GM12878 (cell line): ENCODE results near the gene CDH4. TPM values are rescaled to one million over a fixed set of nuclear protein-coding genes. Genes with fewer than 3 reads are reported as not detected.

Experiments
- ATAC-seq: fragments of 200-7000 bp; cut with Tn5 transposase; 3 replicates; pipeline ENCODE4 v1.9.1; 2020; ENCODE audit warnings: mild to moderate bottlenecking, moderate library complexity
- BruUV-seq: library from RNA; stranded (reverse); fragments of 400-500 nt; replicated peaks from 2 replicates; lab custom pipeline; 2021; lab: Mats Ljungman, UMichigan
- CTCF ChIA-PET: fragments of 300-600 bp; sonication (Branson Sonifier 250); formaldehyde crosslinking; extraction: SDS; loops from one replicate; lab custom pipeline; 2021; ENCODE audit warnings: inconsistent platforms; lab: Yijun Ruan, JAX
- POLR2A ChIA-PET: fragments of 350-600 bp; formaldehyde crosslinking; extraction: SDS; loops from one replicate; lab custom pipeline; 2021; ENCODE audit warnings: inconsistent platforms; lab: Charles Lee
- RAD21 ChIA-PET: fragments of 300-600 bp; sonication (Branson Sonifier 250); formaldehyde crosslinking; loops from one replicate; lab custom pipeline; 2023; ENCODE audit warnings: antibody characterized with exemption; ENCODE audit not compliant: unreplicated experiment; lab: Charles Lee
- SMC1A ChIA-PET: fragments of 300-600 bp; sonication (Branson Sonifier 250); formaldehyde crosslinking; loops from one replicate; lab custom pipeline; 2023; ENCODE audit not compliant: unreplicated experiment, uncharacterized antibody; lab: Charles Lee
- DNase-seq: peaks from one replicate; pipeline ENCODE4 v3.0.0-alpha.2; 2011; ENCODE audit warnings: low read depth, low spot score
- FAIRE-seq: peaks from 3 replicates; lab custom pipeline; 2011; peaks lifted over from hg19 to GRCh38; lab: Jason Lieb, UNC
- H2AFZ ChIP-seq: 2 replicates; pipeline ENCODE4 v1.6.0; 2011; ENCODE audit warnings: low read depth, low read length, control low read depth; ENCODE audit not compliant: control insufficient read depth
- H3K27ac ChIP-seq: 2 replicates; pipeline ENCODE4 v1.5.1; 2011; ENCODE audit warnings: control low read depth; ENCODE audit not compliant: control insufficient read depth, insufficient read depth
- H3K27me3 ChIP-seq, 2 experiments: replicated peaks in 1 of 2; 2 replicates each; pipeline versions ENCODE4 v1.6.0 to v1.6.1; 2011; ENCODE audit warnings: low read length in 1 of 2; ENCODE audit not compliant: control insufficient read depth in 2 of 2, insufficient read depth in 2 of 2
- H3K36me3 ChIP-seq, 2 experiments: 2 replicates each; pipeline ENCODE4 v1.5.1; 2011; ENCODE audit warnings: low read length in 1 of 2; ENCODE audit not compliant: control insufficient read depth in 2 of 2, insufficient read depth in 2 of 2
- H3K4me1 ChIP-seq: 2 replicates; pipeline ENCODE4 v1.6.1; 2011; ENCODE audit warnings: mild to moderate bottlenecking, low read length, moderate library complexity, mixed read lengths; ENCODE audit not compliant: control insufficient read depth, insufficient read depth
- H3K4me2 ChIP-seq: 2 replicates; pipeline ENCODE4 v1.6.0; 2011; ENCODE audit warnings: control low read depth; ENCODE audit not compliant: control insufficient read depth, insufficient read depth
- H3K4me3 ChIP-seq: fragments of 200-600 bp; sonication (generic); 2 replicates; pipeline ENCODE4 v1.5.1; 2016
- H3K79me2 ChIP-seq: 2 replicates; pipeline ENCODE4 v1.6.0; 2011; ENCODE audit warnings: low read length; ENCODE audit not compliant: control insufficient read depth, insufficient read depth
- H3K9ac ChIP-seq: 2 replicates; pipeline ENCODE4 v1.8.0; 2011; ENCODE audit warnings: low read length, control low read depth, mixed read lengths; ENCODE audit not compliant: control insufficient read depth, insufficient read depth
- H3K9me3 ChIP-seq: replicated peaks from 3 replicates; pipeline ENCODE4 v1.5.1; 2011; ENCODE audit warnings: mild to moderate bottlenecking, low read length; ENCODE audit not compliant: control insufficient read depth, insufficient read depth
- H4K20me1 ChIP-seq: 2 replicates; pipeline ENCODE4 v1.6.0; 2011; ENCODE audit not compliant: control insufficient read depth, insufficient read depth
- BRCA1 ChIP-seq: IDR thresholded peaks from 2 replicates; pipeline ENCODE4 v1.6.1; 2011; ENCODE audit warnings: low read depth, low read length, improper control_type of control experiment
- CHD1 ChIP-seq: IDR thresholded peaks from 2 replicates; pipeline ENCODE4 v1.6.1; 2012; ENCODE audit warnings: low read depth, low read length, improper control_type of control experiment
- EGR1 ChIP-seq, 2 experiments: IDR thresholded peaks; 1 replicate in 1 of 2; 2 replicates in 1 of 2; pipeline ENCODE4 v1.6.1; 2011 to 2012; ENCODE audit warnings: low read depth in 2 of 2, low read length in 2 of 2, borderline replicate concordance in 1 of 2, mild to moderate bottlenecking in 1 of 2, moderate library complexity in 1 of 2
- FOXK2 ChIP-seq: fragments of 450-650 bp; IDR thresholded peaks from 2 replicates; pipeline ENCODE4 v1.6.1; 2017; ENCODE audit warnings: mild to moderate bottlenecking, moderate library complexity
- HDAC6 ChIP-seq: fragments of 200-600 bp; sonication (generic); IDR thresholded peaks from one replicate; pipeline ENCODE4 v1.8.0; 2017; ENCODE audit warnings: antibody characterized with exemption; ENCODE audit not compliant: unreplicated experiment
- IKZF2 ChIP-seq, 2 experiments: fragments of 450-650 bp; IDR thresholded peaks; 2 replicates each; pipeline ENCODE4 v1.6.1; 2017; ENCODE audit warnings: mild to moderate bottlenecking in 2 of 2, moderate library complexity in 2 of 2
- LARP7 ChIP-seq: fragments of 450-650 bp; IDR thresholded peaks from 2 replicates; pipeline ENCODE4 v1.6.1; 2017; ENCODE audit warnings: mild to moderate bottlenecking
- NR2F1 ChIP-seq: fragments of 450-650 bp; conservative IDR thresholded peaks from 2 replicates; pipeline ENCODE4 v1.6.1; 2017; ENCODE audit warnings: mild to moderate bottlenecking
- PAX5 ChIP-seq: IDR thresholded peaks from 2 replicates; pipeline ENCODE4 v1.6.1; 2011; ENCODE audit warnings: low read depth, low read length, borderline replicate concordance
- SMAD1 ChIP-seq: fragments of 450-650 bp; IDR thresholded peaks from 2 replicates; pipeline ENCODE4 v1.6.1; 2018; ENCODE audit warnings: mild to moderate bottlenecking, low read depth; ENCODE audit not compliant: partially characterized antibody
- SMARCA5 ChIP-seq: fragments of 450-650 bp; IDR thresholded peaks from 2 replicates; pipeline ENCODE4 v1.6.1; 2017; ENCODE audit warnings: mild to moderate bottlenecking
- TCF3 ChIP-seq: IDR thresholded peaks from 2 replicates; pipeline ENCODE4 v1.6.1; 2012; ENCODE audit warnings: low read depth, mild to moderate bottlenecking, low read length, borderline replicate concordance; ENCODE audit not compliant: insufficient read depth
- ZBTB40 ChIP-seq: fragments of 450-650 bp; IDR thresholded peaks from 2 replicates; pipeline ENCODE4 v1.6.1; 2016; ENCODE audit warnings: mild to moderate bottlenecking, moderate library complexity, borderline replicate concordance
- ZSCAN29 ChIP-seq: fragments of 450-650 bp; IDR thresholded peaks from 2 replicates; pipeline ENCODE4 v1.6.1; 2017; ENCODE audit warnings: mild to moderate bottlenecking, moderate library complexity
- WGBS: methylation state at CpG from one replicate; pipeline ENCODE4 v1.1.6; 2016; ENCODE audit warnings: low lambda C conversion rate; ENCODE audit not compliant: insufficient replicate concordance, insufficient coverage; ENCODE audit errors: missing lambda C conversion rate; 5-methylcytosine and 5-hydroxymethylcytosine counted together
- in situ Hi-C: fragments of 300-500 bp; cut with MboI; formaldehyde crosslinking; loops from 9 replicates; pipeline ENCODE4 v1.14.3; 2018; ENCODE audit warnings: mixed read lengths
- intact Hi-C: fragments of 100-400 bp; cut with micrococcal nuclease; formaldehyde crosslinking; loops from one replicate; pipeline ENCODE4 v1.14.2; 2022; ENCODE audit not compliant: unreplicated experiment
- polyA plus RNA-seq, 11 experiments: library from polyadenylated mRNA; depleted of rRNA in 4 of 11; unstranded in 6 of 11; stranded (reverse) in 5 of 11; fragments of >200 nt; fragmentation: Nextera tagmentation in 4 of 11; fragmentation: Illumina TruSeq in 1 of 11; extraction: Ambion mirVana in 4 of 11; extraction: Trizol in 1 of 11; gene quantifications; 1 replicate in 1 of 11; 2 replicates in 10 of 11; pipeline versions ENCODE4 v1.2.1 to v1.2.3, GENCODE V29; 2011 to 2016; ENCODE audit warnings: inconsistent platforms in 2 of 11, missing spikeins in 2 of 11, low read depth in 1 of 11
- total RNA-seq, 4 experiments: library from RNA; depleted of rRNA in 3 of 4; stranded (reverse); fragments of >200 nt in 3 of 4; fragmentation: Illumina TruSeq in 1 of 4; extraction: Trizol in 1 of 4; gene quantifications; 2 replicates each; pipeline versions ENCODE4 v1.2.1 to v1.2.3, GENCODE V29; 2013 to 2021
- TF ChIP-seq, protein P1 (sequence below): fragments of 150-350 bp; IDR thresholded peaks from 2 replicates; pipeline ENCODE4 v1.6.1; 2014; ENCODE audit warnings: mild to moderate bottlenecking, low read depth, low read length

CDH4 gene
- total and polyA plus RNA-seq, 10 of the 15 experiments (the other 5 are each of a cell fraction or from before 2014, with no cell fraction given), result not detected

- H4K20me1 ChIP-seq, result no peaks in the 10 kb centered on the region
- ATAC-seq, result no peak
- no peak for TF ChIP-seq FOXK2
- no peak for TF ChIP-seq TCF3
- no peak for TF ChIP-seq NR2F1
- TF ChIP-seq, all 136 proteins: peak for 0
- FAIRE-seq, result no peak
- no peaks in the 10 kb centered on the region for H3K36me3 ChIP-seq
- no peak overlapping the region for H2AFZ ChIP-seq
- H3K9me3 ChIP-seq, result peaks cover 2% of the 10 kb centered on the region; the same call in 1 of the 3 replicates
- RAD21 ChIA-PET, result no interaction called here
- intact Hi-C loops (no loop called here), in situ Hi-C loops (no loop called here)
- 25% methylated on average over 12 of the region's 12 CpGs for WGBS
- SMC1A ChIA-PET, result no interaction called here
- H3K79me2 ChIP-seq, result no peaks in the 10 kb centered on the region
- H3K27ac ChIP-seq, result no peak overlapping the region
- H3K27me3 ChIP-seq, result no peaks in the 10 kb centered on the region
- CTCF ChIA-PET, result no interaction called here
- POLR2A ChIA-PET, result no interaction called here
- H3K4me1 ChIP-seq, result no peaks in the 10 kb centered on the region
- no peak overlapping the region for H3K4me2 ChIP-seq
- no peak for DNase-seq
- H3K4me3 ChIP-seq, result no peak overlapping the region
- BruUV-seq, result no TSS peak
- no peak overlapping the region for H3K9ac ChIP-seq
These were observed 313.7 kb downstream of the CDH4 start for GRCh38 chr20:61565791-61566190.

GRCh38 chr20:61566691-61567090 is 314.6 kb downstream of the CDH4 start:
- Histone ChIP-seq H3K27ac (no peak overlapping the region), H3K27me3 (no peaks in the 10 kb centered on the region), H3K4me3 (no peak overlapping the region), H3K4me2 (no peak overlapping the region), H4K20me1 (no peaks in the 10 kb centered on the region)
- in situ Hi-C loops, result no loop called here
- WGBS, result 55% methylated on average over 17 of the region's 22 CpGs
- ChIA-PET POLR2A (no interaction called here), CTCF (no interaction called here), SMC1A (no interaction called here)
- BruUV-seq, result no TSS peak
- TF ChIP-seq HDAC6, result no peak
- no peak for TF ChIP-seq CHD1
- TF ChIP-seq ZBTB40, result no peak
- no peak for TF ChIP-seq BRCA1
- TF ChIP-seq PAX5, result no peak
- TF ChIP-seq SMARCA5, result no peak
- no peak for TF ChIP-seq EGR1 (IDR thresholded peaks at IDR 0.05; ENCODE audit: borderline replicate concordance in 1 of 2, low read depth in 2 of 2, low read length in 2 of 2)
- no peak for TF ChIP-seq LARP7
- TF ChIP-seq, protein P1, sequence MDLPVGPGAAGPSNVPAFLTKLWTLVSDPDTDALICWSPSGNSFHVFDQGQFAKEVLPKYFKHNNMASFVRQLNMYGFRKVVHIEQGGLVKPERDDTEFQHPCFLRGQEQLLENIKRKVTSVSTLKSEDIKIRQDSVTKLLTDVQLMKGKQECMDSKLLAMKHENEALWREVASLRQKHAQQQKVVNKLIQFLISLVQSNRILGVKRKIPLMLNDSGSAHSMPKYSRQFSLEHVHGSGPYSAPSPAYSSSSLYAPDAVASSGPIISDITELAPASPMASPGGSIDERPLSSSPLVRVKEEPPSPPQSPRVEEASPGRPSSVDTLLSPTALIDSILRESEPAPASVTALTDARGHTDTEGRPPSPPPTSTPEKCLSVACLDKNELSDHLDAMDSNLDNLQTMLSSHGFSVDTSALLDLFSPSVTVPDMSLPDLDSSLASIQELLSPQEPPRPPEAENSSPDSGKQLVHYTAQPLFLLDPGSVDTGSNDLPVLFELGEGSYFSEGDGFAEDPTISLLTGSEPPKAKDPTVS, result no peak
- no peak for TF ChIP-seq ZSCAN29
- no peak for TF ChIP-seq IKZF2 (IDR thresholded peaks at IDR 0.05)
- TF ChIP-seq SMAD1, result no peak
- TF ChIP-seq, all 136 proteins: peak for 0
- intact Hi-C loops, result no loop called here
- ATAC-seq, result no peak
- Histone ChIP-seq H3K9me3 (no peaks in the 10 kb centered on the region; the same call in 2 of the 3 replicates), H3K4me1 (no peaks in the 10 kb centered on the region), H3K9ac (no peak overlapping the region), H3K36me3 (no peaks in the 10 kb centered on the region), H2AFZ (no peak overlapping the region), H3K79me2 (no peaks in the 10 kb centered on the region)
- no peak for FAIRE-seq
- DNase-seq, result no peak
- RAD21 ChIA-PET, result no interaction called here
